GM12892 (cell line): ENCODE data around the gene GAS2L3. TPM values are rescaled to one million over a fixed set of nuclear protein-coding genes. Genes with fewer than 3 reads are reported as not detected.

Source experiments
- DNase-seq: peaks from one replicate; pipeline ENCODE4 v3.0.0; 2011; ENCODE audit not compliant: insufficient read length
- FAIRE-seq: peaks from 2 replicates; lab custom pipeline; 2011; peaks lifted over from hg19 to GRCh38; lab: Jason Lieb, UNC
- POLR2A ChIP-seq: IDR thresholded peaks from 2 replicates; pipeline ENCODE4 v1.6.1; 2011; ENCODE audit warnings: low read depth, low read length, control low read depth
- POLR2AphosphoS5 ChIP-seq: IDR thresholded peaks from 2 replicates; pipeline ENCODE4 v1.6.1; 2011; ENCODE audit warnings: low read depth, low read length, control low read depth
- TAF1 ChIP-seq: IDR thresholded peaks from 2 replicates; pipeline ENCODE4 v1.6.1; 2011; ENCODE audit warnings: low read depth, mild to moderate bottlenecking, control low read depth, low read length, borderline replicate concordance
- polyA plus RNA-seq: library from polyadenylated mRNA; unstranded; fragments of >200 nt; gene quantifications from one replicate; pipeline ENCODE4 v1.2.1, GENCODE V29; 2012; ENCODE audit warnings: missing spikeins, inconsistent platforms; ENCODE audit not compliant: missing spikeins

Gene GAS2L3
- polyA plus RNA-seq: 1.8 TPM

DNA sequence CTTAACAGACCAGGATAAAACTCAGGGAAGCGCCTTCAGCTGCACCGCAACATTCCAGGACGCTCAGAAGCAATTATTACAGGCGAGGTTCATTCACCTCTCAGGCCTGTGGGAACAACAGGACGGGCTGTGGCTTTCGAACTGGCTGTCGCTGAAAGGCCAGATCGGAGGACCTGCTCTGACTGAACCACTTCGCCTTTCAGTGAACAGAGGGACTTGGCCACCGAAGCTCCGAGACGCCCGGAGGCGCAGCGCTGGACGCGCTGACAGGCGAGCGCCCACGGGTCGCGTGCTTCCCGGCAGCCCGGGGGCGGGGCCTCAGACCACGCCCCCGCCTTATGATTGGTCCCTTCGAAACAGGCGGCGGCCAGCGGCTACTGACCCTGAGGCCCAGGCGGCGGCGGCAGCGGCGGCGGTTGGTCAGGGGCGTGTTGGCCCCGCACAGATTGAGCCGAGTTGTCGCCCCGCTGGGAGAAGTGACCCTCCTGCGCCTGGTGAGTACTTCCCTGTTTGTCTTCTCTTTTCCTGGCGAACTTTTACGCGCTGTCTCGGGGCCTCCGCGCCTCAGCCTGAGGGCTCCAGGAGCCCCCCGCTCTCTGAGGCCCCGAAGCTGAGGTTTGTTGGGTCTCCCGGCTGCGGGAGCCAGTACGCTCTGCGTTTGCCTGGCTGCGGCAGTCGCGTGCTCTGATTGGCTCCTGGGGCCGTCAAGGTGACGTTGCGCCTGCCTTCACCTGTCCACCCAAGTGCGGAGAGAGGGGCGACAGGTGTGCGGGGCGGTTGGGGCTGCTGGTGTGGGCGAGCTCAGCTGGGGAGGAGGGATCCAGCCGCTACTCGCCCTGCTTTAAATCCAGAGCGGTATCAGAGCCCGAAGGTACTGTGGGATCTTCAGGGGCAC, at the start of gene GAS2L3:
GAS2L3 (plus strand) TSS at position 393 of the 895 bp plus-strand sequence. CDS start 21,221 bp downstream, outside the sequence.
- FAIRE-seq (peak; percentile 73), DNase-seq (peak; percentile 66)
- TF ChIP-seq POLR2A: no peak
- TF ChIP-seq POLR2AphosphoS5: no peak
- no peak for TF ChIP-seq TAF1

DNA sequence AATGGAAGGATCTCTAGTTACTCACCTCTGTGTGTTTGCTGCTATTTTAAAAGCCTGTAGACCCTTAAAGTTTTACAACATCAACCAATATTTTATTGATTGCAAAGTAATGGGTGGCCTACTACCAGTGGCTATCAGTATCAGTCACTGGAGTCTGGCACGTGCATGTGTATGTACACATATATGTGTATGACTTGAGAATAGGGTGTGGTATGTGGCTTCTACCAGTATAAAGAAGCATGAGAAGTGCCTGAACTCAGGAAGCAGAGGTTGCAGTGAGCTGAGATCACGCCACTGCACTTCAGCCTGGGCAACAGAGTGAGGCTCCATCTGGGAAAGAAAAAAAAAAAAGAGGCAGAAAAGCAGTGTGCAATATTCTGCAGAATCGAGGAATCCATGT, 45.5 kb upstream of the GAS2L3 start:
- no peak for TF ChIP-seq TAF1
- TF ChIP-seq POLR2A: no peak
- no peak for TF ChIP-seq POLR2AphosphoS5
- FAIRE-seq: no peak
- no peak for DNase-seq

DNA sequence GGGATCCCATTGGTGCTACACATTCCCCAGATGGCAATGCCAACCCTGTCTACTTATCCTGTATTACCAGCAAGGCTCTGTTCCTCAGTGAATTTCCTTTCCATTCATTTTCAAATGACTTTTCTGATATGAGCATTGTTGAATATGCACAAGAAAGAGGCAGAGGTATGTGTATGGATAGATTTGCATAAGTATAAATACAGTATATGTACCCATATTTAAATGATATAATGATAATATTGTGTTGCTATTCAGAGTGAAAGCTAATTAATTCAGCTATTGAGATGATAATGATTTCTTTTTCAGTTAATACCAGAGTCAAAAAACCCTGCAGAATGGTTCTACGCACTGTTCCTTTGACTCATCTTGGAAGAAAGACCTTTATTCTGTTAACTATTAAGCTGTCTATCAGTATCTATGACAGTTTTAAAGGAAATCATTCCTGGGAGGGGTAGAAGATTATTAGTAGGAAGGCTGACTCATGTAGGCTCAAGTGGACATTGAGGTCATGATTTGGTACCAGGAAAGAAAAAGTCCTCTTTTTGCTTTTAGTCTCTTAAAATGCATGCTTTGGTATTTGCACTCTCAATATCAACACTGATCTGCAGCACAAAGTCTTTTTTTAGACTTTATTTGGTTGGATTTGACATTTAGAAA, 44.9 kb upstream of the GAS2L3 start:
- DNase-seq (no peak), FAIRE-seq (no peak)
- TF ChIP-seq POLR2A (no peak), POLR2AphosphoS5 (no peak), TAF1 (no peak)

DNA sequence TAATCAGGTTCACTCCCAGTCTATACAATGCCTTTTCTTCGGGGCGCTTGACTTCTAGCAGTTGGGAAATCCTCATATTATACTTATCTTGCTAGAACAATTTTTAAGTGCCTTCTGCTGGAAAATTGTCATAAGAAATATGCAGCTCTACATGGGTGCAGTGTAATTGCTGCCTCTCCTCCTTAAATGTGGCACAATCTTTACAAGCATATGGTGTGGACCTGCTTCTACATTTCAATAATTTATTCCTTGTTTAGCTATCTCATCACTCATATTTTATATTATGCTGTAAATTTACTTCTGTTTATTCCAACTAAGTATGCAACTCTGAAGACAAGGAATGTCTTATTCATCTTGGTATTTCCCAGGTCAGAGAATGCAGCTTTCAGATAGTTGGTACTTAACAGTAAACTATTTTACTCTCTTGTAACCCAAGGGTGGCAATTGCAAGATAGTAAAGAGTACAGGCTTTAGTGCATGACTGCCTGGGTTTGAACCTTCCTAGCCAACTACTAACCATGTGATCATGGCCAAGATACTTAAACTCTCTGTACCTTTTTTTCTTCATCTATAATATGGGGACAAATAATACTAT, 43.6 kb upstream of the GAS2L3 start:
- FAIRE-seq (no peak), DNase-seq (no peak)
- TF ChIP-seq POLR2A (no peak), POLR2AphosphoS5 (no peak), TAF1 (no peak)

DNA sequence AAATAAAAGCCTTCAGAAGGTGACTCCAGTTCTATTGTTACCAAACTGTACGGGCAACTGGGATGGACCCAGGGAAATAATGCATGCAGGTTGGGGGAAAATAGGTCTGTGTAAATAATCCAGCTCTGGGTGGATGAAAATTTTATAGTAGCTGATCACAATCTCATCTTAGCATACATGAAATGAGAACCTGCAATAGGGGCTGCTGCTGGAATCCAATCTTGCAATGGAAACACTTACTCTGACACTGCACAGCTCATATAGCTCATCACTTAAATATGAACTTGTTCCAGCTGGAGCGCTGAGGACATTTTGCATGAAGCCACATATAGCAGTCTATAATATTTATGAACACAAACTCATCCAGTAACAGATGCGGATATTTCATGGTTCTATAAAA, 40.1 kb upstream of the GAS2L3 start:
- no peak for TF ChIP-seq POLR2A
- no peak for TF ChIP-seq TAF1
- no peak for TF ChIP-seq POLR2AphosphoS5
- no peak for FAIRE-seq

DNA sequence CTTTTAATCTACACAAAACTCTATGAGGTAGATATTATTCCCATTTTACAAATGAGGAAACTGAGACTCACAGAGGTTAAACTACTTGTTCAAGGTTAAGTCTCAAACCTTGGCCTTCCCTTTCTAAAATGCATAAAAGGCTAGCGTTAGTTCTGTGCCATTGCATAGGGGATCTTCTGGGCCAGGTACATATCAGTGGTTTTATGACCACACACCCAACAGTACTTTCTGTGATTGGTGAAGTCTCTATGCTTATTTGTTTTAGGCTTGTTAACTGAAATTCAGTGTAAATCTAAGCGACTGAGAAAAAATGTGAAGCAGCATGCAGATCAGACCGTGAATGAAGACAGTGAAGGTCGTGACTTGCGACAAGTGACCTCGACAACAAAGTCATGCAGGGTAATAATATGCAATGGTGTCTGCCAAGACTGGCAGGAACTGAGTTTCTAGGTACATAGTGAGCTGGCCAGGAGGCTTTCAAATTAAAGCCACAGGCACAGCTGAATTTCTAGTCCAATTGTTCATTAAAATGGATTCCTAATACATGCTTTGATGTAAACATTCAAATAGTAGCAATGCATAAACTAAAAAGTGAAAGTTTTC, 38.8 kb upstream of the GAS2L3 start:
- FAIRE-seq (no peak), DNase-seq (no peak)
- TF ChIP-seq POLR2AphosphoS5: no peak
- TF ChIP-seq POLR2A: no peak
- TF ChIP-seq TAF1: no peak

More for the DNA sequence above, 40.1 kb upstream of the GAS2L3 start:
- DNase-seq: no peak

DNA sequence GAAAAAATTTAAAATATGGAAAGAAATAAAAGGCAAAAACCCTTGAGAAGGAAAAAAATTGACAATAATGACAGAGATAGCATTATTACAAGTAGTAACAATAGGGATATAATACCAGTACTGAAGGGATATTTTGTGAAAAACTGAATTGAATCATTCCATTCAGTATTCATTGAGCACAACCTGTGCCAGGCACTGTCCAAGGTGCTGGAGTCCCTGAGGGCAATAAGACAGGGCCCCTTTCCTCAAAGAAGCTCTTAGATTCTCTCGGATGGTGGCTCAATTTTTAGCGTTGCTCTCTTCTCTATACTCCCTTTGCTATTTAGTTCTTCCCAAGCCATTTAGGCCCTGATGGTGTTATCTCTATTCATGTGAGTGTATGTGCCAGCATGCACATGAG, 34.3 kb upstream of the GAS2L3 start:
- TF ChIP-seq POLR2AphosphoS5 (no peak), POLR2A (no peak), TAF1 (no peak)
- no peak for DNase-seq
- FAIRE-seq: no peak

DNA sequence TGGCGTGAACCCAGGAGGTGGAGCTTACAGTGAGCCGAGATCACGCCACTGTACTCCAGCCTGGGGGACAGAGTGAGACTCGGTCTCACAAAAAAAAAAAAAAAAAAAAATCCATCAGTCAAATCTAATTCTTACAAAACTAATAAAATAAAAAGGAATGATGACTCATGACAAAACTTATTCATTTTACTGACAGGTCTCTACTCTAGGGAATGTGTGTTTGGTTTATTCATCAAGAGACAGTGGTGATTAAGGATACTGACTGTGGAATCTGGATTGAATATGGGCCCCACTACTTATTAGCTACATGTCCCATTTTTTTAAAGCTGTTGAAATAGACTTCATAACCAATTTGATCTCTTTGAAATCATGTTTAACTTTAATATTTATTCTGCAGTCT, 29.3 kb upstream of the GAS2L3 start:
- DNase-seq (no peak), FAIRE-seq (no peak)
- TF ChIP-seq TAF1 (no peak), POLR2AphosphoS5 (no peak), POLR2A (no peak)

DNA sequence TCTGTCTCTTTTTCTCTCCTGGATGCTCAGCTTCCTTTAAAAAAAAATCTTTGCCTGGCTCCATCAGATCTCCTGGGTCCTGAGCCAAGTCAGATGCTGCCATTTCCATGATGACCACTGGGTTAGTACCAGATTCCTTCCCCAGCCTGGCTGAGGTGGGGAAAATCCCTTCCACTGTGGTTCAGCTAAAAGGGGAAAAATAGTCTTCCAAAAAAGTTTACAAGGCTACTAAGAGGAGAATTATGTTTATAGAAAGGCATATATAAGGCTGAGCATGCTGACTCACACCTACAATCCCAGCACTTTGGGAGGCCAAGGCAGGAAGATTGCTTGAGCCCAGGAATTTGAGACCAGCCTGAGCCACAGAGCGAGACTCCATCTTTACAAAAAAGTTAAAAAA, 28.4 kb upstream of the GAS2L3 start:
- FAIRE-seq: no peak
- TF ChIP-seq TAF1 (no peak), POLR2A (no peak), POLR2AphosphoS5 (no peak)
- no peak for DNase-seq

DNA sequence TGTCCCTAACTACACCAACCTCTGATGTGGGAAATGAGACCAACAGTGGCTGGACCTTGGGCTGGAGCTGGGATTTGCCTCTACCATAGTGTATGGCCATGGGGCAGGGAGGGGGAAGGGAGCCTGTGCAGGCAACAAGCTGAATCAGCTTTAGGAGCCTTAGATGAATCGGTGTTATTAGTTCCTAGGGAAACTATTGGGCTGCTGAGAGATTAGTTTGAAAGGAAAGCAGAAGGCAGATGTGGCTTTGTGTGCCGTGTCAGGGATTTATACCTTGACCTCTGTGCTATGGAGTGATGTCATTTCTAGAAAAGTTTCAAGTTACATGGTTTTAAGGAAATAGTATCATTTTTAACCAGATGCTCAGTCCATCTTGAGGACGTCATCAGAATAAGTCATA, 19.5 kb upstream of the GAS2L3 start:
- FAIRE-seq: no peak
- TF ChIP-seq POLR2A (no peak), POLR2AphosphoS5 (no peak), TAF1 (no peak)
- DNase-seq: no peak

DNA sequence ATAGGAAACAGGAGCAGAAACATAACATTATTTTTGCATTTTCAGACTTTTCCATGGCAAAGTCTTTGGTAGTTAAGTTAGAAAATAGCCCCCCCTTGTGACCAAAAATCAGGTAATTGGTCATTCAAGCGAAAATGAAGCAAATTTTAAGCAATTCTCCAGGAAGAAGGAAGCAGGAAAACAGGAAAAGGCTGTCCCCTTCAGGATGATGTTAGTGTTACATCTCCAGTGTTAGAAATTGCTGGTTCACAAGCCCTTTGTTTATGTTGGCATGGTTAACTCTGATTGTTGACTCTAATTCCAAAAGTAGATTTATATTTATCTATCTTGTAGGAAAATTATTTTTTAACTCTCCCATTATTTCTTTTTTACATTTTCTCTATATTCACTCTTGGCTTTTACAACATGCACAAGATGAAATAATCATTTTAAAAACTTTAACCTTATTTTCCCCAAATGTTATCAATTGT, 18.8 kb upstream of the GAS2L3 start:
- FAIRE-seq (peak; percentile 24), DNase-seq (no peak)
- no peak for TF ChIP-seq TAF1
- TF ChIP-seq POLR2A: no peak
- no peak for TF ChIP-seq POLR2AphosphoS5
